H1 (cell line): Measurements from ENCODE around the gene CASZ1.

Experiments used
- ATF3 ChIP-seq: IDR thresholded peaks from 2 replicates; pipeline ENCODE4 v1.6.1; 2011; ENCODE audit warnings: low read depth, mild to moderate bottlenecking, low read length; ENCODE audit not compliant: insufficient read depth
- CREB1 ChIP-seq: IDR thresholded peaks from 2 replicates; pipeline ENCODE4 v1.6.1; 2012; ENCODE audit warnings: inconsistent platforms
- CTCF ChIP-seq, 3 experiments: IDR thresholded peaks; 1 replicate in 2 of 3; 2 replicates in 1 of 3; pipeline versions ENCODE4 v1.5.1 to v1.6.1; 2011; ENCODE audit warnings: low read length in 3 of 3, mild to moderate bottlenecking in 3 of 3, inconsistent platforms in 2 of 3, low read depth in 1 of 3, moderate library complexity in 1 of 3; ENCODE audit not compliant: insufficient read depth in 1 of 3; ENCODE audit errors: control extremely low read depth in 1 of 3
- EZH2 ChIP-seq: fragments of 200-600 bp; sonication (generic); IDR thresholded peaks from 2 replicates; pipeline ENCODE4 v1.7.1; 2012; ENCODE audit warnings: low read depth, mild to moderate bottlenecking, moderate library complexity, low read length, inconsistent platforms; ENCODE audit not compliant: severe bottlenecking
- HDAC2 ChIP-seq, 2 experiments: fragments of 300-600 bp in 1 of 2; sonication (generic) in 1 of 2; IDR thresholded peaks; 2 replicates each; pipeline ENCODE4 v1.6.1; 2011 to 2012; ENCODE audit warnings: low read depth in 2 of 2, low read length in 2 of 2, mild to moderate bottlenecking in 2 of 2, moderate library complexity in 2 of 2, borderline replicate concordance in 1 of 2, inconsistent platforms in 1 of 2
- HDAC6 ChIP-seq: IDR thresholded peaks from one replicate; pipeline ENCODE4 v1.7.1; 2012; ENCODE audit warnings: low read depth, mild to moderate bottlenecking, inconsistent platforms, low read length, moderate library complexity
- MAX ChIP-seq: IDR thresholded peaks from 2 replicates; pipeline ENCODE4 v1.6.1; 2012; ENCODE audit warnings: inconsistent platforms
- POLR2A ChIP-seq, 2 experiments: IDR thresholded peaks; 1 replicate in 1 of 2; 2 replicates in 1 of 2; pipeline ENCODE4 v1.6.1; 2011; ENCODE audit warnings: low read depth in 2 of 2, low read length in 2 of 2, mild to moderate bottlenecking in 2 of 2; ENCODE audit errors: control extremely low read depth in 1 of 2
- TAF1 ChIP-seq: IDR thresholded peaks from 2 replicates; pipeline ENCODE4 v1.6.1; 2011; ENCODE audit warnings: mild to moderate bottlenecking, low read depth, low read length
- TCF12 ChIP-seq: IDR thresholded peaks from 2 replicates; pipeline ENCODE4 v1.6.1; 2011; ENCODE audit warnings: low read depth, mild to moderate bottlenecking, low read length
- USF2 ChIP-seq: IDR thresholded peaks from 2 replicates; pipeline ENCODE4 v1.6.1; 2011; ENCODE audit warnings: low read length, improper control_type of control experiment
- YY1 ChIP-seq: IDR thresholded peaks from 2 replicates; pipeline ENCODE4 v1.6.1; 2011; ENCODE audit warnings: low read depth, mild to moderate bottlenecking, low read length
- ZNF274 ChIP-seq: IDR thresholded peaks from 2 replicates; pipeline ENCODE4 v1.7.0; 2012; ENCODE audit warnings: low read length, borderline replicate concordance; ENCODE audit errors: extremely low read depth

GRCh38 chr1:10705953-10706352 is 90.5 kb downstream of the CASZ1 start:
- TF ChIP-seq CTCF (IDR thresholded peaks at IDR 0.05; ENCODE audit: control extremely low read depth in 1 of 3, insufficient read depth in 1 of 3, low read depth in 1 of 3, low read length in 3 of 3): no peak
- TF ChIP-seq MAX: no peak
- no peak for TF ChIP-seq YY1
- no peak for TF ChIP-seq HDAC6
- TF ChIP-seq TCF12: no peak
- TF ChIP-seq POLR2A (IDR thresholded peaks at IDR 0.05; ENCODE audit: control extremely low read depth in 1 of 2, low read depth in 2 of 2, low read length in 2 of 2): no peak
- TF ChIP-seq CREB1: no peak
- TF ChIP-seq TAF1: no peak
- no peak for TF ChIP-seq EZH2
- TF ChIP-seq ATF3: no peak
- no peak for TF ChIP-seq HDAC2 (IDR thresholded peaks at IDR 0.05; ENCODE audit: borderline replicate concordance in 1 of 2, low read depth in 2 of 2, low read length in 2 of 2)
- TF ChIP-seq ZNF274: no peak
- no peak for TF ChIP-seq USF2
